Mammary epithelial cell (primary cell): ENCODE measurements around the gene UBE2J2.

Experiments
- CTCF ChIP-seq, 2 donors: IDR thresholded peaks in 1 of 2; conservative IDR thresholded peaks in 1 of 2; 2 replicates each; pipeline ENCODE4 v1.5.1; 2011 to 2012; ENCODE audit warnings: inconsistent platforms in 2 of 2, low read length in 2 of 2, mild to moderate bottlenecking in 2 of 2, control low read depth in 1 of 2, low read depth in 1 of 2; ENCODE audit not compliant: insufficient read depth in 1 of 2; ENCODE audit errors: extremely low read depth in 1 of 2
- EZH2 ChIP-seq: IDR thresholded peaks from 2 replicates; pipeline ENCODE4 v1.6.1; 2012; ENCODE audit warnings: low read length, inconsistent platforms, borderline replicate concordance

DNA sequence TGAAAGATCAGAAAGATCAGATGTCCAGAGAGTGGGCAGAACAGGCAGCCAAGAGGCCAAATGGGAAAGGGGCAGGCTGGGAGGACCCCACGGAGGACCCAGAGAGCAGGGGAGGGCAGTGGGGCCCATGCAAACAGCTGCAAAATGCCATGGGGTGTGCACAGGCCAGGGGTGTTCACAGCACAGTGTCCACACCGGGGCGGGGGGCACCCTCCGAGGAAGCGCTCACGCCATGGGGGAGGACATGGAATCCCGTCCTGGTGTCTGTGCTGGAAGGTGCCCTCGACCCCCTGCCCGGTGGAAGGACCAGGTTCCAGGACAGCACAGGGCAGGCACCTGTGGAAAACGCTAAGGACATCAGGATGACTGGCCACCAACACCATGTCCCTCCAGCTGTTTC lies 49.3 kb upstream of the UBE2J2 start:
- TF ChIP-seq CTCF (conservative IDR thresholded peaks at IDR 0.05 in 1 of 2, IDR thresholded peaks at IDR 0.05 in 1 of 2; ENCODE audit: extremely low read depth in 1 of 2, insufficient read depth in 1 of 2, low read depth in 1 of 2, low read length in 2 of 2) (no peak), EZH2 (no peak)
